HepG2 (cell line): ENCODE measurements around the gene PFKM. TPM values are rescaled to one million over a fixed set of nuclear protein-coding genes. Genes with fewer than 3 reads are reported as not detected.

Experiments used
- ATAC-seq: fragments of 200-7000 bp; cut with Tn5 transposase; 3 replicates; pipeline ENCODE4 v1.9.1; 2020; ENCODE audit warnings: mild to moderate bottlenecking, moderate library complexity
- BruUV-seq: library from RNA; stranded (reverse); fragments of 400-500 nt; replicated peaks from 2 replicates; lab custom pipeline; 2021; lab: Mats Ljungman, UMichigan
- CTCF ChIA-PET: fragments of 300-600 bp; formaldehyde crosslinking; extraction: SDS; loops from one replicate; lab custom pipeline; 2021; ENCODE audit warnings: low total read pairs, inconsistent platforms, low intra/inter-chr PET ratio; lab: Yijun Ruan, JAX
- POLR2A ChIA-PET: fragments of 350-600 bp; sonication (Branson Sonifier 250); formaldehyde crosslinking; loops from one replicate; lab custom pipeline; 2020; ENCODE audit warnings: antibody characterized with exemption, inconsistent platforms; lab: Yijun Ruan, JAX
- DNase-seq: peaks from one replicate; pipeline ENCODE4 v3.0.0-alpha.2; 2015; ENCODE audit warnings: low spot score
- FAIRE-seq: peaks from 3 replicates; lab custom pipeline; 2011; peaks lifted over from hg19 to GRCh38; lab: Jason Lieb, UNC
- H2AFZ ChIP-seq: one replicate; pipeline ENCODE4 v1.6.1; 2011; ENCODE audit warnings: low read length, inconsistent platforms
- H3K27ac ChIP-seq: fragments of 300-600 bp; 3 replicates; pipeline ENCODE4 v1.8.0; 2011; ENCODE audit warnings: mixed run types, mild to moderate bottlenecking, mixed read lengths, low read length, inconsistent platforms; ENCODE audit not compliant: insufficient read depth; ENCODE audit errors: extremely low read length
- H3K27me3 ChIP-seq, 2 experiments: fragments of 200-600 bp in 1 of 2; 2 replicates in 1 of 2; 3 replicates in 1 of 2; pipeline versions ENCODE4 v1.6.0 to v1.8.0; 2011; ENCODE audit warnings: low read length in 2 of 2, mild to moderate bottlenecking in 2 of 2, moderate library complexity in 2 of 2, inconsistent platforms in 1 of 2; ENCODE audit not compliant: insufficient read depth in 2 of 2, control insufficient read depth in 1 of 2
- H3K36me3 ChIP-seq, 2 experiments: fragments of 200-600 bp in 1 of 2; replicated peaks in 1 of 2; 2 replicates in 1 of 2; 3 replicates in 1 of 2; pipeline versions ENCODE4 v1.5.1 to v1.8.0; 2011; ENCODE audit warnings: low read length in 2 of 2, inconsistent platforms in 1 of 2; ENCODE audit not compliant: insufficient read depth in 2 of 2, control insufficient read depth in 1 of 2
- H3K4me1 ChIP-seq: 2 replicates; pipeline ENCODE4 v1.5.1; 2012; ENCODE audit warnings: low read length, inconsistent platforms; ENCODE audit not compliant: insufficient read depth
- H3K4me2 ChIP-seq: 2 replicates; pipeline ENCODE4 v1.6.0; 2011; ENCODE audit warnings: low read depth, low read length, inconsistent platforms
- H3K4me3 ChIP-seq, 3 experiments: fragments of 200-600 bp in 1 of 3; sonication (generic), shearing (Covaris generic) in 1 of 3; replicated peaks in 1 of 3; 2 replicates each; pipeline ENCODE4 v1.5.1; 2011 to 2016; ENCODE audit warnings: low read length in 3 of 3, inconsistent platforms in 2 of 3, low read depth in 2 of 3, mild to moderate bottlenecking in 2 of 3, control low read depth in 1 of 3, mixed read lengths in 1 of 3; ENCODE audit not compliant: insufficient read depth in 1 of 3
- H3K79me2 ChIP-seq: one replicate; pipeline ENCODE4 v1.6.1; 2011; ENCODE audit warnings: low read length, inconsistent platforms; ENCODE audit not compliant: insufficient read depth
- H3K9ac ChIP-seq: 2 replicates; pipeline ENCODE4 v1.6.0; 2011; ENCODE audit warnings: mild to moderate bottlenecking, low read depth, low read length, inconsistent platforms; ENCODE audit not compliant: insufficient read depth
- H3K9me3 ChIP-seq: 2 replicates; pipeline ENCODE4 v1.5.1; 2012; ENCODE audit warnings: mild to moderate bottlenecking, low read length
- H4K20me1 ChIP-seq: 2 replicates; pipeline ENCODE4 v1.6.0; 2011; ENCODE audit warnings: inconsistent platforms, mild to moderate bottlenecking, low read length, moderate library complexity; ENCODE audit not compliant: insufficient read depth
- ATF6 ChIP-seq: sonication (generic); formaldehyde crosslinking; conservative IDR thresholded peaks from 2 replicates; pipeline ENCODE4 v1.4.0; 2020; ENCODE audit warnings: missing genetic modification reagents
- ATM ChIP-seq: fragments of 450-650 bp; IDR thresholded peaks from 2 replicates; pipeline ENCODE4 v1.7.1; 2017; ENCODE audit warnings: mild to moderate bottlenecking, borderline replicate concordance
- CTCF ChIP-seq: sonication (generic); formaldehyde crosslinking; IDR thresholded peaks from 2 replicates; pipeline ENCODE4 v1.5.0; 2020; ENCODE audit warnings: mild to moderate bottlenecking, missing genetic modification reagents, moderate library complexity
- FOXA1 ChIP-seq, 2 experiments: fragments of 450-650 bp in 1 of 2; sonication (generic) in 1 of 2; formaldehyde crosslinking in 1 of 2; IDR thresholded peaks; 2 replicates each; pipeline versions ENCODE4 v1.4.0 to v1.6.1; 2016 to 2020; ENCODE audit warnings: missing genetic modification reagents in 1 of 2
- FOXP4 ChIP-seq: sonication (generic); formaldehyde crosslinking; IDR thresholded peaks from 2 replicates; pipeline ENCODE4 v1.4.0; 2020; ENCODE audit warnings: missing genetic modification reagents
- PHF20 ChIP-seq: sonication (generic); formaldehyde crosslinking; IDR thresholded peaks from 2 replicates; pipeline ENCODE4 v1.5.0; 2020; ENCODE audit warnings: mild to moderate bottlenecking, missing genetic modification reagents
- RAD21 ChIP-seq: fragments of 450-650 bp; formaldehyde crosslinking; IDR thresholded peaks from 2 replicates; pipeline ENCODE4 v1.5.0; 2020; ENCODE audit warnings: mild to moderate bottlenecking
- RFXAP ChIP-seq: sonication (generic); formaldehyde crosslinking; IDR thresholded peaks from 2 replicates; pipeline ENCODE4 v1.4.0; 2020; ENCODE audit warnings: missing genetic modification reagents, borderline replicate concordance
- SMC3 ChIP-seq: IDR thresholded peaks from 2 replicates; pipeline ENCODE4 v1.6.1; 2011; ENCODE audit warnings: low read length, improper control_type of control experiment
- SRY ChIP-seq: sonication (generic); formaldehyde crosslinking; IDR thresholded peaks from 2 replicates; pipeline ENCODE4 v1.8.0; 2022; ENCODE audit warnings: mild to moderate bottlenecking, missing genetic modification reagents
- STAG1 ChIP-seq: sonication (generic); formaldehyde crosslinking; IDR thresholded peaks from 2 replicates; pipeline ENCODE4 v1.4.0; 2020; ENCODE audit warnings: missing genetic modification reagents
- TCF7L2 ChIP-seq: IDR thresholded peaks from 2 replicates; pipeline ENCODE4 v1.6.1; 2011; ENCODE audit warnings: mild to moderate bottlenecking, low read depth, low read length, moderate library complexity
- TRIM22 ChIP-seq: fragments of 450-650 bp; IDR thresholded peaks from 2 replicates; pipeline ENCODE4 v1.6.1; 2017
- ZBTB21 ChIP-seq: sonication (generic); formaldehyde crosslinking; IDR thresholded peaks from 2 replicates; pipeline ENCODE4 v1.4.0; 2020; ENCODE audit warnings: missing genetic modification reagents
- ZNF30 ChIP-seq: sonication (generic); formaldehyde crosslinking; IDR thresholded peaks from 2 replicates; pipeline ENCODE4 v1.5.0; 2020; ENCODE audit warnings: mild to moderate bottlenecking, missing genetic modification reagents
- ZNF430 ChIP-seq: sonication (generic); formaldehyde crosslinking; IDR thresholded peaks from 2 replicates; pipeline ENCODE4 v1.9.0; 2021; ENCODE audit warnings: mild to moderate bottlenecking, missing genetic modification reagents
- ZSCAN20 ChIP-seq: sonication (generic); formaldehyde crosslinking; IDR thresholded peaks from 2 replicates; pipeline ENCODE4 v1.4.0; 2020; ENCODE audit warnings: missing genetic modification reagents, mild to moderate bottlenecking, borderline replicate concordance
- WGBS: methylation state at CpG from one replicate; pipeline ENCODE4 v1.1.6; 2017; ENCODE audit warnings: low lambda C conversion rate; 5-methylcytosine and 5-hydroxymethylcytosine counted together
- in situ Hi-C: cut with HindIII; loops from 2 replicates; pipeline ENCODE4 v1.10.0; 2017; ENCODE audit warnings: low pct_unique_long_range_greater_than_20kb; ENCODE audit not compliant: extremely low pct_ligation_motif_present
- intact Hi-C: fragments of 100-400 bp; cut with micrococcal nuclease; formaldehyde crosslinking; loops from one replicate; pipeline ENCODE4 v1.10.0; 2022; ENCODE audit not compliant: unreplicated experiment
- polyA plus RNA-seq, 8 experiments: library from polyadenylated mRNA; depleted of rRNA in 3 of 8; stranded (reverse) in 7 of 8; unstranded in 1 of 8; fragments of >200 nt; fragmentation: Illumina TruSeq in 4 of 8; extraction: Trizol in 4 of 8; gene quantifications; 2 replicates each; pipeline versions ENCODE4 v1.2.1 to v1.2.3, GENCODE V29; 2011 to 2016; ENCODE audit warnings: low read depth in 4 of 8, missing spikeins in 1 of 8, mixed read lengths in 1 of 8; ENCODE audit not compliant: insufficient read depth in 1 of 8
- total RNA-seq, 5 experiments: library from RNA; depleted of rRNA; stranded (reverse); fragments of >200 nt; fragmentation: Illumina TruSeq; extraction: Trizol; gene quantifications; 2 replicates each; pipeline ENCODE4 v1.2.3, GENCODE V29; 2016; ENCODE audit warnings: low read depth in 1 of 5

PFKM gene
- total and polyA plus RNA-seq, 2 of the 13 experiments (the other 11 are each of a cell fraction or from before 2014, with no cell fraction given): 1.9 to 2.4 TPM

DNA sequence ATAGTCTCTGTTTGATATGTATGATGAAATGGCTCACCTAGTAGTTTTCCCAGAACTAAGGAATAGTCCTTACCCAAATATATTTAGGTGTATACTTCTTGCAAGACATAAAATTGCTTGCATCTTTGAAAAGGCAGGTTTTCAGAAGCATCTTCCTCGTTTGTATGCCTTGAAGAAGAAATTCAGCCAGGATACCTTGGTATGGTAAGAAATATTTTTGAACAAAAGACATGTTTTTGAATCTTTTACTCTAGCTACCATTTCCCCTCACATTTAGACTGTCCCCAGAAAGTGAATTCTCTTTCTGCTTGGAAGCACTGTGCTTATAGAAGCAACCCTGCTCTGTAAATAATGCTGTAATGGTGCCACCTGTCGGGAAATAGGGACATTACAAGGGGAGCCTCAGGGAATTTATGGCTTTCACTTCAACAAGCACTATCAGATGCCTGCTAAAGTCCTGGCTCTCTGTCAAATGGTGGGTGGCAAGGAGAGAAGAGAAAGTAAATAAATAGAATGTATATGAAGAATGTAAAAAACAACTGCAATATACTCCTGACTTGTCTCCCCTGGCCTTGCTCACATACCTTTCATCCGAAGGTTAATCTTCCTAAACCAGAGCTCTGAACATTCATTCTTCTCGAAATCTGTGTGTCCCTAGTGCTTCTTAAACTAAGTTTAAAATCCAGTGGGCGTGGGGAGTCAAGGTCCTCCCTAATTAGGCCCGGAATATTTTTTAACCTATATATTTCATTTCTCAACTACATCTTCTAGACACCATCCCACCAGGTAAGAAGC, 70.4 kb downstream of the PFKM start:
- intact Hi-C loops (loop anchor here (10.0 kb wide), 1 partner anchor 425 kb away; no protein-coding TSS in a partner anchor), in situ Hi-C loops (no loop called here)
- no peaks in the 10 kb centered on the region for H4K20me1 ChIP-seq
- ATAC-seq (peak; percentile 77), DNase-seq (peak; percentile 49), FAIRE-seq (peak; percentile 81)
- CTCF ChIA-PET: interaction anchor here (0.7 to 1.6 kb wide), 2 partner anchors 105 to 226 kb away, joined by 4 to 5 read pairs; partner anchors contain the start of gene TMEM106C
- H3K4me2 ChIP-seq: no peak overlapping the region
- no peak overlapping the region for H3K4me3 ChIP-seq
- no peak overlapping the region for H3K27ac ChIP-seq
- H3K9ac ChIP-seq: no peak overlapping the region
- H2AFZ ChIP-seq: no peak overlapping the region
- no peaks in the 10 kb centered on the region for H3K79me2 ChIP-seq
- H3K36me3 ChIP-seq: no peaks in the 10 kb centered on the region
- WGBS: 11% methylated on average over 6 of the region's 6 CpGs
- H3K27me3 ChIP-seq: peaks cover 1 to 23% of the 10 kb centered on the region in 2 experiments; a peak in 4 of 5 replicates
- BruUV-seq: no TSS peak
- POLR2A ChIA-PET: no interaction called here
- H3K9me3 ChIP-seq: no peaks in the 10 kb centered on the region
- H3K4me1 ChIP-seq: no peaks in the 10 kb centered on the region
- TF ChIP-seq FOXA1 (IDR thresholded peaks at IDR 0.05): no peak
- TF ChIP-seq FOXA1 (CRISPR knock-in tag; IDR thresholded peaks at IDR 0.05): 0 out of 2 replicates have a peak, but pooled peaks have one; percentile 33
- peak; percentile 73 for TF ChIP-seq STAG1 (CRISPR knock-in tag)
- TF ChIP-seq RAD21 (CRISPR knock-in tag): peak; percentile 51
- no peak for TF ChIP-seq ZNF30 (CRISPR knock-in tag)
- no peak for TF ChIP-seq ZBTB21 (CRISPR knock-in tag)
- no peak for TF ChIP-seq TCF7L2
- peak; percentile 77 for TF ChIP-seq CTCF (CRISPR knock-in tag)
- TF ChIP-seq ATF6 (CRISPR knock-in tag): no peak
- TF ChIP-seq ZNF430 (CRISPR knock-in tag): no peak
- no peak for TF ChIP-seq PHF20 (CRISPR knock-in tag)
- peak; percentile 61 for TF ChIP-seq SMC3
- TF ChIP-seq FOXP4 (CRISPR knock-in tag): no peak
- TF ChIP-seq SRY: no peak
- TF ChIP-seq RFXAP (CRISPR knock-in tag): no peak
- no peak for TF ChIP-seq ZSCAN20 (CRISPR knock-in tag)
- TF ChIP-seq TRIM22: no peak
- TF ChIP-seq ATM: no peak
